Lung (tissue), 12 donors: ENCODE data around the gene CISD3. TPM values are rescaled to one million over a fixed set of nuclear protein-coding genes. Genes with fewer than 3 reads are reported as not detected.

Source experiments
- ATAC-seq: fragments of 200-7000 bp; cut with Tn5 transposase; one replicate; pipeline ENCODE4 v1.9.1; 2020; ENCODE audit warnings: moderate number of reproducible peaks; ENCODE audit not compliant: insufficient read depth, low FRiP score
- DNase-seq, 3 donors: peaks; one replicate each; pipeline ENCODE4 v3.0.0-alpha.2; 2013 to 2017
- H3K27ac ChIP-seq, 2 donors: one replicate each; pipeline ENCODE4 v1.5.1; 2013; ENCODE audit warnings: mild to moderate bottlenecking in 2 of 2, moderate library complexity in 2 of 2, control low read depth in 1 of 2, inconsistent platforms in 1 of 2, low read depth in 1 of 2, low read length in 1 of 2
- H3K27me3 ChIP-seq, 3 donors: one replicate each; pipeline ENCODE4 v1.5.1; 2013; ENCODE audit warnings: low read length in 2 of 3; ENCODE audit not compliant: control insufficient read depth in 3 of 3, insufficient read depth in 3 of 3
- H3K36me3 ChIP-seq, 4 donors: one replicate each; pipeline ENCODE4 v1.5.1; 2013; ENCODE audit warnings: low read length in 4 of 4, mild to moderate bottlenecking in 1 of 4, moderate library complexity in 1 of 4; ENCODE audit not compliant: control insufficient read depth in 4 of 4, insufficient read depth in 4 of 4
- H3K4me1 ChIP-seq, 5 donors: one replicate each; pipeline ENCODE4 v1.5.1; 2013; ENCODE audit warnings: low read length in 5 of 5, mild to moderate bottlenecking in 2 of 5, moderate library complexity in 1 of 5; ENCODE audit not compliant: control insufficient read depth in 5 of 5, insufficient read depth in 5 of 5
- H3K4me3 ChIP-seq: one replicate; pipeline ENCODE4 v1.5.1; 2013; ENCODE audit warnings: mild to moderate bottlenecking, control low read depth, moderate library complexity
- H3K9ac ChIP-seq, 2 donors: one replicate each; pipeline ENCODE4 v1.5.1; 2013; ENCODE audit warnings: low read length in 2 of 2, control low read depth in 1 of 2; ENCODE audit not compliant: insufficient read depth in 1 of 2
- H3K9me3 ChIP-seq, 4 donors: one replicate each; pipeline ENCODE4 v1.5.1; 2013; ENCODE audit warnings: low read length in 3 of 4, mild to moderate bottlenecking in 1 of 4, moderate library complexity in 1 of 4; ENCODE audit not compliant: control insufficient read depth in 4 of 4, insufficient read depth in 3 of 4
- WGBS, 2 donors: extraction: QIAGEN DNeasy Blood & Tissue Kit; methylation state at CpG; one replicate each; pipeline ENCODE4 v1.1.7; 2013; 5-methylcytosine and 5-hydroxymethylcytosine counted together
- polyA plus RNA-seq, 2 donors: library from polyadenylated mRNA; stranded (reverse); fragments of 200-250 nt; gene quantifications; one replicate each; pipeline ENCODE4 v1.2.1, GENCODE V29; 2013
- total RNA-seq, 2 donors: library from RNA; depleted of rRNA in 1 of 2; stranded (reverse); fragments of >200 nt in 1 of 2; gene quantifications; one replicate each; pipeline ENCODE4 v1.2.1, GENCODE V29; 2014 to 2021
- TF ChIP-seq, protein P1 (sequence below): IDR thresholded peaks from 2 replicates; pipeline ENCODE4 v1.5.1; 2012; ENCODE audit warnings: mild to moderate bottlenecking; ENCODE audit errors: control extremely low read depth, extremely low read depth
- donor health status: control.
- donor health status: control.
- donor health status: Bipolar disorder and iron deficiency.
- donor health status: healthy.
- donor health status: DM: yes; HTN: yes; CAD: no.

CISD3 gene
- total and polyA plus RNA-seq, 4 donors = 2.4 to 49.7 (median 38.0) TPM

DNA sequence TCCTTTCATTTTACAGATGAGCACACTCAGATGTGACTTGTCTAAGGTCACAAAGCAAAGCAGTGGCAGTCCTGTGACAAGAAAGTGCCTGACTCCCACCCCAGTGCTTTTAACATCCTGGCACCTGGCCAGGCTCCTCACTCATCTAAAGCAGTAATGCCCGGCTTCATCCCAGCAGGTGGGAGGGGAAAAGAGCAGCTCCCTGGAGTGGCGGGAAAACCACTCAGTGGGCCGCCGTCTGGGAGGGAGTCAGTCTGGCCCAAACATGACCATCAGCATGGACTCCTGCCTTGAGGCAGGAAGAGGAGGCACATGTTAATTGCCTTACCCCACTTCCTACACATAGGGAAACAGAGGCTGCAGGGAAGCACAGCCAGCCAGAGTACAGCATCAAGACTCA, 15.4 kb downstream of the CISD3 start:
- Histone ChIP-seq H3K27me3 (peaks cover 0 to 7% (median under 1%) of the 10 kb centered on the region in 3 donors), H3K27ac (peak overlapping the region in 1 of 2 donors; percentile 1), H3K9ac (peak overlapping the region in 1 of 2 donors; percentile 51), H3K4me3 (no peak overlapping the region), H3K4me1 (peaks cover 9 to 80% (median 29%) of the 10 kb centered on the region in 5 donors), H3K9me3 (no peaks in the 10 kb centered on the region), H3K36me3 (no peaks in the 10 kb centered on the region)
- TF ChIP-seq, protein P1, sequence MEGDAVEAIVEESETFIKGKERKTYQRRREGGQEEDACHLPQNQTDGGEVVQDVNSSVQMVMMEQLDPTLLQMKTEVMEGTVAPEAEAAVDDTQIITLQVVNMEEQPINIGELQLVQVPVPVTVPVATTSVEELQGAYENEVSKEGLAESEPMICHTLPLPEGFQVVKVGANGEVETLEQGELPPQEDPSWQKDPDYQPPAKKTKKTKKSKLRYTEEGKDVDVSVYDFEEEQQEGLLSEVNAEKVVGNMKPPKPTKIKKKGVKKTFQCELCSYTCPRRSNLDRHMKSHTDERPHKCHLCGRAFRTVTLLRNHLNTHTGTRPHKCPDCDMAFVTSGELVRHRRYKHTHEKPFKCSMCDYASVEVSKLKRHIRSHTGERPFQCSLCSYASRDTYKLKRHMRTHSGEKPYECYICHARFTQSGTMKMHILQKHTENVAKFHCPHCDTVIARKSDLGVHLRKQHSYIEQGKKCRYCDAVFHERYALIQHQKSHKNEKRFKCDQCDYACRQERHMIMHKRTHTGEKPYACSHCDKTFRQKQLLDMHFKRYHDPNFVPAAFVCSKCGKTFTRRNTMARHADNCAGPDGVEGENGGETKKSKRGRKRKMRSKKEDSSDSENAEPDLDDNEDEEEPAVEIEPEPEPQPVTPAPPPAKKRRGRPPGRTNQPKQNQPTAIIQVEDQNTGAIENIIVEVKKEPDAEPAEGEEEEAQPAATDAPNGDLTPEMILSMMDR = no peak
- no peak for ATAC-seq
- no peak for DNase-seq
- 36 to 59% methylated on average over 4 of the region's 4 CpGs for WGBS, 2 donors

DNA sequence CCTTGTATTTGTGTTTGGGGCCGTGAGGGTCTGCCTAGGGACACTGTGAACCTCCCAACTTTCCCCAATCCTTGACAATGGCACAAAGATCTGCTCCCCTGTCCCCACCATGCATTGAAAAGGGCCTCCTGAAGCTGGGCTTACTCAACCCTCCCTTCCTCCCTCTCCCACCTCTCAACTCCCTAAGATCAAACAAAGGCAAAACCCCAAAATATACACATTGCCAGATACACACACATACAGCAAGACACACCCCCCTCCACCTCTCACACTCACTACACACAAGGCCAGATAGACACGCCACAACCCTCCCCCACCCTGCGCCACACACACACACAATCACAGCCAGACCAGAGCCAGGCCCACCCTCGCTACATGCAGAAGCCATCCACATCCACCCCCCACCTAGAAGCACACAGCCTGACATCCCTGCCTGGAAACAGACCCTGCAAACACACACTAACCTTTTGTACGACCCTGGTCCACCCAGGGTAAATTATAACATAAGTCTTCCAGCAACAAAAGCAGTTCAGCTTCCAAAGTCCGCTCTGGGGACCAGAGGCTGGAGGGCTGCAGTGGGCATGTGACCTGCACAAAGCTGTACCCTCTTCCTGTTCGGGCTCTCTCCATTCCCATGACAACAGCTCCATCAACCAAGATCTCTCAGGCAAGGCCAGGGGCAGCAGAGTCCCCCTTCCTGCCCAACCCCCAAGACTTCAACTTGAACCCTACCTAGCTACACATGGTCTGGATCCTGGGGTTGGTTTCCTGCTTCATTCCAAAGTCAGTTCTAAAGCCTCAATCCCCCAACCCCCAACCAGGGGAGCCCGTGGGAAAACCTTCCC, 16.1 kb downstream of the CISD3 start:
- peak in 1 of 3 donors; percentile 47 for DNase-seq
- ATAC-seq = no peak
- Histone ChIP-seq H3K36me3 (no peaks in the 10 kb centered on the region), H3K9me3 (no peaks in the 10 kb centered on the region), H3K4me1 (peaks cover 9 to 80% (median 31%) of the 10 kb centered on the region in 5 donors), H3K27me3 (peaks cover 0 to 14% (median 7%) of the 10 kb centered on the region in 3 donors), H3K4me3 (no peak overlapping the region), H3K27ac (peak overlapping the region in 1 of 2 donors; percentile 15), H3K9ac (peak overlapping the region; percentile 67 to 68)
- 49 to 66% methylated on average over 8 of the region's 8 CpGs for WGBS, 2 donors
- TF ChIP-seq, protein P1 = no peak

DNA sequence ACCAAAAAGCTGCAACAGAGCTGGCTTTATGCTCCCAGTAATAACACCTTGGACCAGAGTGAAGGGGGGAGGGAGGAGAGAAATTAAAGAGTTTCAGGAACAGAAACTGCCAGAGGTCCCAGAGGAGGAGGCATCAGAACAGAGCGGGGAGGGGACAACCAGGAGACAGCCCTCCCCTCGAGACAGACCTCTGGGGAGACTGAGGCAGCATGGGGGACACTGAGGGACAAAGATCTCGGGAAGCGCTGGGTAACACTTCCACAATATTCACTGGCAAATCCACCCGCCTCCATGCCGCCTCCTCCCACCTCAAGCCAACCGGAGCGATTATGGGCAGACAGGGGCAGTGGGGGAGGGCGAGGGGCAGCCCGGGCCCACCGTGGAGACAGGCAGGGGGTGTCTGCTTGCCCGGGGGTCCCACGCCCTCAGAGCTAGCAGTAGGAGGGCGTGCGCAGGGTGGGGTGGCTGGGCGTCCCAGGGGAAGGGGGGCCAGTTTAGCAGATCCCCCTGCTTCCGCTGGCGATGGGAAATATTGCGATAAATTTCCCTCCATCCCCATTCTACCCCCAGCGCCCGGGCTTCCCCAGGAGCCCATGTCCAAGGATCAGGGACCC, 16.8 kb downstream of the CISD3 start:
- 8 to 12% methylated on average over 21 of the region's 21 CpGs for WGBS, 2 donors
- Histone ChIP-seq H3K4me1 (peaks cover 5 to 76% (median 25%) of the 10 kb centered on the region in 5 donors), H3K4me3 (peak overlapping the region; percentile 41), H3K27ac (peak overlapping the region in 1 of 2 donors; percentile 15), H3K9ac (peak overlapping the region; percentile 67 to 68), H3K9me3 (no peaks in the 10 kb centered on the region), H3K27me3 (peaks cover 0 to 16% (median 10%) of the 10 kb centered on the region in 3 donors), H3K36me3 (no peaks in the 10 kb centered on the region)
- TF ChIP-seq, protein P1 = no peak
- DNase-seq (no peak), ATAC-seq (no peak)
